PFSK-1 (cell line): ENCODE measurements around the gene IRX4.

Experiments
- POLR2AphosphoS5 ChIP-seq: IDR thresholded peaks from 2 replicates; pipeline ENCODE4 v1.6.1; 2012; ENCODE audit warnings: low read depth, mild to moderate bottlenecking, control low read depth, low read length, moderate library complexity
- TAF1 ChIP-seq: IDR thresholded peaks from 2 replicates; pipeline ENCODE4 v1.6.1; 2012; ENCODE audit warnings: low read length, control low read depth, borderline replicate concordance; ENCODE audit not compliant: insufficient read depth
- TF ChIP-seq, protein P1 (sequence below), 2 experiments: IDR thresholded peaks; 2 replicates each; pipeline versions ENCODE4 v1.6.1 to v1.8.0; 2011 to 2012; ENCODE audit warnings: low read depth in 2 of 2, low read length in 2 of 2, control low read depth in 1 of 2, inconsistent platforms in 1 of 2, mild to moderate bottlenecking in 1 of 2, moderate library complexity in 1 of 2; ENCODE audit not compliant: insufficient read depth in 1 of 2

DNA sequence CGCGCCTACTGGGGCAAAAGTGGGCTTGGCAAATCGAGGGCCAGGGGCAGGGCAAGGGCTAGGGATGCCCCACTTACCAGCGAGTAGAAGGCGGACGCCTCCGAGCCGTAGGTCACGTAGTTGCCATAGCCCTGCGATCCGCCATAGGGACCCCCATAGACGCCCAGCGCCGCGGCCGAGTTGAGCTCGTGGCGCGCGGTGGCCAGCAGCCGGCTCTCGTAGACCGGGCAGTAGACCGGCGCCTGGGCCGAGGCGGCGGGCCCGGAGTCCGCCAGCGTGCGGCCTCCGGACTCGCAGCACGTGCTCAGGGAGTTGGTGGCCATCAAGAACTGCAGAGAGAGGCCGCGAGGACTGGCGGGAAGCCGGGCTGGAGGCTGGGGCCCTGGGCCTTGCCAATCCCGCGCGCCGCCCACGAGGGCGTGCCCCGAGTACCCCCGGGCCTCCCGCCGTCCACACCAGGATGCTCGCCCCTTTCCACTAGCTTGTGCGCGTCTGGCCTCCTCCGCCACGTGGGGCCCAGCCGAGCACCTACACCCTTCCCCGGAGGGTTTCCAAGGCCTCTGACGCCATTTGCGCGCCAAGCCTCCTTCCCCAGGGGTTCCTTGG is 891 bp downstream of the IRX4 start:
- TF ChIP-seq, protein P1, sequence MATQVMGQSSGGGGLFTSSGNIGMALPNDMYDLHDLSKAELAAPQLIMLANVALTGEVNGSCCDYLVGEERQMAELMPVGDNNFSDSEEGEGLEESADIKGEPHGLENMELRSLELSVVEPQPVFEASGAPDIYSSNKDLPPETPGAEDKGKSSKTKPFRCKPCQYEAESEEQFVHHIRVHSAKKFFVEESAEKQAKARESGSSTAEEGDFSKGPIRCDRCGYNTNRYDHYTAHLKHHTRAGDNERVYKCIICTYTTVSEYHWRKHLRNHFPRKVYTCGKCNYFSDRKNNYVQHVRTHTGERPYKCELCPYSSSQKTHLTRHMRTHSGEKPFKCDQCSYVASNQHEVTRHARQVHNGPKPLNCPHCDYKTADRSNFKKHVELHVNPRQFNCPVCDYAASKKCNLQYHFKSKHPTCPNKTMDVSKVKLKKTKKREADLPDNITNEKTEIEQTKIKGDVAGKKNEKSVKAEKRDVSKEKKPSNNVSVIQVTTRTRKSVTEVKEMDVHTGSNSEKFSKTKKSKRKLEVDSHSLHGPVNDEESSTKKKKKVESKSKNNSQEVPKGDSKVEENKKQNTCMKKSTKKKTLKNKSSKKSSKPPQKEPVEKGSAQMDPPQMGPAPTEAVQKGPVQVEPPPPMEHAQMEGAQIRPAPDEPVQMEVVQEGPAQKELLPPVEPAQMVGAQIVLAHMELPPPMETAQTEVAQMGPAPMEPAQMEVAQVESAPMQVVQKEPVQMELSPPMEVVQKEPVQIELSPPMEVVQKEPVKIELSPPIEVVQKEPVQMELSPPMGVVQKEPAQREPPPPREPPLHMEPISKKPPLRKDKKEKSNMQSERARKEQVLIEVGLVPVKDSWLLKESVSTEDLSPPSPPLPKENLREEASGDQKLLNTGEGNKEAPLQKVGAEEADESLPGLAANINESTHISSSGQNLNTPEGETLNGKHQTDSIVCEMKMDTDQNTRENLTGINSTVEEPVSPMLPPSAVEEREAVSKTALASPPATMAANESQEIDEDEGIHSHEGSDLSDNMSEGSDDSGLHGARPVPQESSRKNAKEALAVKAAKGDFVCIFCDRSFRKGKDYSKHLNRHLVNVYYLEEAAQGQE (IDR thresholded peaks at IDR 0.05; ENCODE audit: insufficient read depth in 1 of 2, low read depth in 2 of 2, low read length in 2 of 2) = no peak
- TF ChIP-seq TAF1 = no peak
- TF ChIP-seq POLR2AphosphoS5 = no peak
